Measurements from ENCODE around the gene ARFIP2.

ARFIP2 gene

DNA sequence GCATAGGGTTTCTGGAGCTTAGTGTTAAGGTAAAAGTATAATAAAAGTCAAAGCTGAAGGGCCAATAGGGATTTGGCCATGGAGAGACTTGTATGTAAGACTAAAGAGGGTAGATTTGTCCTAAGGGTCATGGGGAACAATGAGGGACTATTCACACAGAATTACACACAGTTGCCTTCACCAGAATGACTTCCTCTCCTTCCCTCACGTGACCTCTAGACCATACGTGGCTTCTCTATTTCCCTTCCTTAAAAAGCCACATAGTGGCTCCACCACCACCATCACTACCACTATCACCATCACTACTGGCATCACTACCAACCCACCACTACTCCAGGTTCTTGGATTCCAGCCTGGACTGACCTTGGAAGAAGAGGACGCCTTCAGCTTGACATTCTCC is 43.1 kb downstream of the ARFIP2 start:
- Histone ChIP-seq H3F3A (ENCODE audit: insufficient read depth, low read length) (no peaks in the 10 kb centered on the region), H3K79me2 (ENCODE audit: low read length) (no peaks in the 10 kb centered on the region), H2AFZ (ENCODE audit: low read length) (no peak overlapping the region), H3K36me3 (replicated peaks; ENCODE audit: insufficient read depth, low read length) (no peaks in the 10 kb centered on the region), H3K9ac (ENCODE audit: low read length) (no peak overlapping the region), H3K27me3 (replicated peaks; ENCODE audit: insufficient read depth, low read length) (no peaks in the 10 kb centered on the region), H4K20me1 (ENCODE audit: insufficient read depth, low read length) (no peaks in the 10 kb centered on the region), H3K4me3 (ENCODE audit: low read length) (no peak overlapping the region), H3K4me1 (ENCODE audit: low read length) (no peaks in the 10 kb centered on the region), H3K27ac (ENCODE audit: low read length) (no peak overlapping the region), H3K4me2 (ENCODE audit: low read depth, low read length) (no peak overlapping the region), H3K9me2 (replicated peaks; ENCODE audit: insufficient read depth, low read length) (no peaks in the 10 kb centered on the region), H3K9me3 (replicated peaks; ENCODE audit: insufficient read depth, low read length) (no peaks in the 10 kb centered on the region)
- DNase-seq: no peak
- TF ChIP-seq EZH2phosphoT487 (IDR thresholded peaks at IDR 0.05; ENCODE audit: low read length) (no peak), EZH2 (optimal IDR thresholded peaks at IDR 0.05; ENCODE audit: low read depth, low read length) (no peak)
- TF ChIP-seq, protein P1, sequence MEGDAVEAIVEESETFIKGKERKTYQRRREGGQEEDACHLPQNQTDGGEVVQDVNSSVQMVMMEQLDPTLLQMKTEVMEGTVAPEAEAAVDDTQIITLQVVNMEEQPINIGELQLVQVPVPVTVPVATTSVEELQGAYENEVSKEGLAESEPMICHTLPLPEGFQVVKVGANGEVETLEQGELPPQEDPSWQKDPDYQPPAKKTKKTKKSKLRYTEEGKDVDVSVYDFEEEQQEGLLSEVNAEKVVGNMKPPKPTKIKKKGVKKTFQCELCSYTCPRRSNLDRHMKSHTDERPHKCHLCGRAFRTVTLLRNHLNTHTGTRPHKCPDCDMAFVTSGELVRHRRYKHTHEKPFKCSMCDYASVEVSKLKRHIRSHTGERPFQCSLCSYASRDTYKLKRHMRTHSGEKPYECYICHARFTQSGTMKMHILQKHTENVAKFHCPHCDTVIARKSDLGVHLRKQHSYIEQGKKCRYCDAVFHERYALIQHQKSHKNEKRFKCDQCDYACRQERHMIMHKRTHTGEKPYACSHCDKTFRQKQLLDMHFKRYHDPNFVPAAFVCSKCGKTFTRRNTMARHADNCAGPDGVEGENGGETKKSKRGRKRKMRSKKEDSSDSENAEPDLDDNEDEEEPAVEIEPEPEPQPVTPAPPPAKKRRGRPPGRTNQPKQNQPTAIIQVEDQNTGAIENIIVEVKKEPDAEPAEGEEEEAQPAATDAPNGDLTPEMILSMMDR (IDR thresholded peaks at IDR 0.05; ENCODE audit: low read length): no peak

DNA sequence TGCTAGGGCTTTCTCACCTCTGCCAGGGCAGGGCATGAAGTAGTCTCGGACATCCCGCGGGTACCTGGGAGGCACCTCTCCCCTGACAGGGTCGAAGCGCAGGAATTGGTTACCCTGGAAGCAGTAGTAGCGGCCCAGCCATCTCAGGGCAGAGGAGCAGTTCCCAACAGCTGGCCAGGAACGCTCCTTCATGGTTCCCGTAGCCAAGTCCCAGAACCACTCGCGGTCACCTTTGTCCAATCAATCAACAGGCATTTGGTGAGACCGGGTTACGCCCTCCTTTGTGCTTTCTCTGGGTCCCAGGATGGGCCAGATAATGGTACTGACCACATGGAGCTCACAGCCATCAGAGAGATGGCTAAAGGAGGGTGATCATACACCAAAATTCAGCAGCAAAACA is 43.7 kb downstream of the ARFIP2 start:
- no peak overlapping the region for H3K9ac ChIP-seq (ENCODE audit: low read length)
- H2AFZ ChIP-seq (ENCODE audit: low read length): no peak overlapping the region
- no peaks in the 10 kb centered on the region for H3K9me3 ChIP-seq (replicated peaks; ENCODE audit: insufficient read depth, low read length)
- no peaks in the 10 kb centered on the region for H4K20me1 ChIP-seq (ENCODE audit: insufficient read depth, low read length)
- H3K4me1 ChIP-seq (ENCODE audit: low read length): no peaks in the 10 kb centered on the region
- no peak overlapping the region for H3K27ac ChIP-seq (ENCODE audit: low read length)
- no peak overlapping the region for H3K4me3 ChIP-seq (ENCODE audit: low read length)
- TF ChIP-seq EZH2 (optimal IDR thresholded peaks at IDR 0.05; ENCODE audit: low read depth, low read length) (no peak), EZH2phosphoT487 (IDR thresholded peaks at IDR 0.05; ENCODE audit: low read length) (no peak)
- TF ChIP-seq, protein P1 (IDR thresholded peaks at IDR 0.05; ENCODE audit: low read length): no peak
- no peak overlapping the region for H3K4me2 ChIP-seq (ENCODE audit: low read depth, low read length)
- no peak for DNase-seq
- H3K36me3 ChIP-seq (replicated peaks; ENCODE audit: insufficient read depth, low read length): no peaks in the 10 kb centered on the region
- H3F3A ChIP-seq (ENCODE audit: insufficient read depth, low read length): no peaks in the 10 kb centered on the region
- H3K27me3 ChIP-seq (replicated peaks; ENCODE audit: insufficient read depth, low read length): no peaks in the 10 kb centered on the region
- H3K79me2 ChIP-seq (ENCODE audit: low read length): no peaks in the 10 kb centered on the region
- no peaks in the 10 kb centered on the region for H3K9me2 ChIP-seq (replicated peaks; ENCODE audit: insufficient read depth, low read length)

DNA sequence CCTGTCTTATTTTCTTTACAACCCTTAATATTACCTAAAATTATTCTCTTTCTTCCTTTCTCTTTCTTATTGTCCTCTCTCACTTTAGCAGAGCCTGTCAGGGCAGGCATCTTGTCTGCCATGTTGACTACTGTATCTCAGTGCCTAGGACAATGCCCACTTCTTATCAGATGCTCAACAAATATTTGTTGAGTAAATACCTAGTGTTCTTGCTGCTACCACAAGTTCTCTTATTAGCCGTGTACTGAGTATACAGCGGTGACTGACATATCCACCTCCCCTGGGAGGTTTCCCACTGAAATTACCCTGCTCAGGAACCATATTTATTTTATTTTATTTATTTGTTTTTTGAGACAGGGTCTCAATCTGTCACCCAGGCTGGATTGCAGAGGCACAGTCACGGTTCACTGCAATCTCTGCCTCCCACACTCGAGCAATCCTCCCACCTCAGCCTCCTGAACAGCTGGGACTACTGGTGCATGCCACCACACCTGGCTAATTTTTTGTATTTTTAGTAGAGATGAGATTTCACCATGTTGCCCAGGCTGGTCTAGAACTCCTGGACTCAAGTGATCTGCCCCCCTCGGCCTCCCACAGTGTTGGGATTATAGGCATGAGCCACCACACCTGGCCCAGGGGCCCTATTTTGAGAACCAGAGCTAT is 47.0 kb downstream of the ARFIP2 start:
- no peak overlapping the region for H3K9ac ChIP-seq (ENCODE audit: low read length)
- H3K79me2 ChIP-seq (ENCODE audit: low read length): no peaks in the 10 kb centered on the region
- TF ChIP-seq, protein P1 (IDR thresholded peaks at IDR 0.05; ENCODE audit: low read length): no peak
- TF ChIP-seq EZH2phosphoT487 (IDR thresholded peaks at IDR 0.05; ENCODE audit: low read length) (no peak), EZH2 (optimal IDR thresholded peaks at IDR 0.05; ENCODE audit: low read depth, low read length) (no peak)
- no peaks in the 10 kb centered on the region for H3K9me2 ChIP-seq (replicated peaks; ENCODE audit: insufficient read depth, low read length)
- no peaks in the 10 kb centered on the region for H3K36me3 ChIP-seq (replicated peaks; ENCODE audit: insufficient read depth, low read length)
- no peaks in the 10 kb centered on the region for H3K27me3 ChIP-seq (replicated peaks; ENCODE audit: insufficient read depth, low read length)
- H3K27ac ChIP-seq (ENCODE audit: low read length): no peak overlapping the region
- no peaks in the 10 kb centered on the region for H3F3A ChIP-seq (ENCODE audit: insufficient read depth, low read length)
- H2AFZ ChIP-seq (ENCODE audit: low read length): no peak overlapping the region
- no peaks in the 10 kb centered on the region for H4K20me1 ChIP-seq (ENCODE audit: insufficient read depth, low read length)
- no peak for DNase-seq
- no peaks in the 10 kb centered on the region for H3K9me3 ChIP-seq (replicated peaks; ENCODE audit: insufficient read depth, low read length)
- H3K4me3 ChIP-seq (ENCODE audit: low read length): no peak overlapping the region
- H3K4me2 ChIP-seq (ENCODE audit: low read depth, low read length): no peak overlapping the region
- no peaks in the 10 kb centered on the region for H3K4me1 ChIP-seq (ENCODE audit: low read length)

Data from MM.1S (cell line).